ENCODE measurements around the gene DACT2.
A peak's percentile ranks its signal among the peaks of the same experiment; 100 is the strongest.
"Not testable (repeated sequence)": the region's sequence is repeated elsewhere in the genome, so short reads cannot be mapped to it uniquely, and the experiment has no call there.

Gene DACT2

GRCh38 chr6:168319279-168320111, at the start of gene DACT2:
Gene DACT2 (minus strand): TSS chr6:168319777. CDS start chr6:168319633, 144 bp downstream.
- no peak for DNase-seq

- no peak for DNase-seq
These were observed 49.4 kb upstream of the DACT2 start for GRCh38 chr6:168368936-168369335.

- no peak for DNase-seq
These were observed 48.7 kb upstream of the DACT2 start for GRCh38 chr6:168368066-168368820.

GRCh38 chr6:168367285-168367751, 47.7 kb upstream of the DACT2 start:
- no peak for DNase-seq

GRCh38 chr6:168366473-168366872, 46.9 kb upstream of the DACT2 start:
- no peak for DNase-seq

GRCh38 chr6:168365422-168366165, 46.0 kb upstream of the DACT2 start:
- DNase-seq: no peak

GRCh38 chr6:168364793-168365421, 45.3 kb upstream of the DACT2 start:
- DNase-seq: no peak

GRCh38 chr6:168363811-168364792, 44.5 kb upstream of the DACT2 start:
- DNase-seq: no peak

- no peak for DNase-seq
These were observed 43.7 kb upstream of the DACT2 start for GRCh38 chr6:168363302-168363701.

GRCh38 chr6:168362276-168362990, 42.9 kb upstream of the DACT2 start:
- no peak for DNase-seq

- no peak for DNase-seq
These were observed 42.2 kb upstream of the DACT2 start for GRCh38 chr6:168361766-168362165.

- DNase-seq: no peak
These were observed 40.2 kb upstream of the DACT2 start for GRCh38 chr6:168359794-168360193.

- no peak for DNase-seq
These were observed 39.4 kb upstream of the DACT2 start for GRCh38 chr6:168358842-168359420.

GRCh38 chr6:168356872-168357271, 37.3 kb upstream of the DACT2 start:
- not testable (repeated sequence) for DNase-seq

- peak in 38 of 58 donors; percentile 5 to 69 (median 31) for DNase-seq
These were observed 36.3 kb upstream of the DACT2 start for GRCh38 chr6:168355716-168356522.

GRCh38 chr6:168354338-168354737, 34.8 kb upstream of the DACT2 start:
- no peak for DNase-seq

- DNase-seq: no peak
These were observed 33.5 kb upstream of the DACT2 start for GRCh38 chr6:168353041-168353440.

GRCh38 chr6:168352096-168352495, 32.5 kb upstream of the DACT2 start:
- DNase-seq: no peak
